Stimulated activated memory B cell treated with anti-CD40 and anti-IgM and Interleukin-4, amounts not matched to agents 10 μg/mL and 1 μg/mL and 100 μg/mL, for 72 hours (primary cell): ENCODE results near the gene TRPV6.
A peak's percentile ranks its signal among the peaks of the same experiment; 100 is the strongest.

ENCODE experiments used
- ATAC-seq: fragments of 150-1000 bp; cut with Tn5 transposase; 2 replicates; pipeline ENCODE4 v1.10.0; 2021
- H3K27ac Mint-ChIP-seq: one replicate; pipeline ENCODE4 v1.8.0; 2022; ENCODE audit warnings: mild to moderate bottlenecking, mixed read lengths
- H3K27me3 Mint-ChIP-seq: one replicate; pipeline ENCODE4 v1.8.0; 2022; ENCODE audit warnings: mixed read lengths
- H3K36me3 Mint-ChIP-seq: one replicate; pipeline ENCODE4 v1.8.0; 2022; ENCODE audit warnings: mixed read lengths
- H3K4me1 Mint-ChIP-seq: one replicate; pipeline ENCODE4 v1.8.0; 2022; ENCODE audit warnings: mixed read lengths
- H3K4me3 Mint-ChIP-seq: one replicate; pipeline ENCODE4 v1.8.0; 2022; ENCODE audit warnings: mild to moderate bottlenecking, moderate library complexity, mixed read lengths
- H3K9me3 Mint-ChIP-seq: one replicate; pipeline ENCODE4 v1.8.0; 2022; ENCODE audit warnings: mixed read lengths

The TRPV6 gene

DNA sequence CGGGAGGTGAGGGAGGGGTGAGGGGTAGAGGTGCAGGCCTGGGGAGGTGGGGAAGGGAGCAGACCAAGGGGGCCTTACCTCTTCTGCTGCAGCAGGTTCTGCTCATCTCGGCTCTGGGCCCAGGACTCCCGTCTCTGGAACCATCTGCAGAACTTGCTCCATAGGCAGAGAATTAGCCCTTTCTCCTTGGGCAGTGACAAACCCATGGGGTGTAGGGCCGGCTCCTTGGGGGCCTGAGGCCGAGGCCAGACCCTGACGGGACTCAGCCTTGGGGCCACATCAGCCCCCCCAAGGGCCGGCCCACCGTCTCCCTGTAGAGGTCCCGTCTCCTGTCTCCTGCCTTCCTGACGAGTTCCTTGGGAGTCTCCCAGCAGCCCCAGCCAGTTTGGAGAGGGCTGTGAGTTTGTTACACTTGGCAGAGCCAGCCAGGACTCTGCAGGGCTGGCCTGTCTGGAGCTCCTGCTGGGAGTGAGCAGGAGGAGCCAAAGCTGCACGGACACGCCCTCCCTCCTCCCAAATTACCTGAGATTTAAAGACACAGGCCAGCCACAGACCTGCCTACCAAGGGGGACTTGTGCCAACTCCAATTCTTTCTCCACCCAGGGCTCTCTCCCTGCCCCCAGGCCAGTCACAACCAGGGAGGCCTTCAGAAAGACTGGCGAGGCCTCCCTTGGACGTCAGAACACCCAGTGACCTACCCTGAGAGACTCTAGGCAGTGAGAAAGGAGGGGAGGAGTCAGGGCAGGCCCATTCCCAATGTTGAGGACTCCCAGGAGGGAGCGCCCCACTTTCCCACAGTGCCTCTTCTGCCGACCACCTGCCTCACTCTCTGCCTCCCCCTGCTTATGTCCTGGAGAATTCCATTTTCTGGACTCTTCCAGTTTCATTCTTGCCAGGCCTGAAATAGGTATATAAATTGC is at the start of gene TRPV6:
Gene TRPV6, minus strand, starts transcription at position 435 of the 920 bp plus-strand sequence.
- Mint-ChIP-seq H3K4me1 (peaks cover 4% of the 10 kb centered on the region), H3K27me3 (peaks cover 11% of the 10 kb centered on the region), H3K27ac (no peak within 1 kb of the TSS), H3K4me3 (no peak within 1 kb of the TSS), H3K9me3 (no peaks in the 10 kb centered on the region), H3K36me3 (no peaks in the 10 kb centered on the region)
- ATAC-seq: no peak

DNA sequence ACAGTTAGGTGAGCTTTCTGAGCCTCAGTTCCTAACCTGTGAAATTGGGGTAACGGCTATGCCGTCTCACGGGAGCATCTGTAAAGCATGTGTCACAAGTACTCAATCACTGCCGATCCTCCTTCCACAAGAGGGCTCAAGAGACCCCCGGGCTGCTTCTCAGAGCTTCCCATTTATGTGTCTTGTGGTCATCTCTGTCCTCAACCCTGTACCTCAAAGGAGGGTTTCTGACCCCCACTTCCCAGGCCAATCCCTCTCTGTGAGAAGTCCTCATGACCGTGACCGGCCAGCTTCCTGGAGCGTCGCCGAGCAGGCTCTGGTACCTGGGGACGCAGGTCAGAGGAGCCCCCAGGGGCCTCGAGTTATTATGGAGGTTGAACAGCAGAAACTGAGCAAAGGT is 48.5 kb upstream of the TRPV6 start:
- Mint-ChIP-seq H3K36me3 (no peaks in the 10 kb centered on the region), H3K9me3 (no peaks in the 10 kb centered on the region), H3K27ac (no peak overlapping the region), H3K4me1 (no peaks in the 10 kb centered on the region), H3K4me3 (no peak overlapping the region), H3K27me3 (peaks cover 14% of the 10 kb centered on the region)
- ATAC-seq: no peak

DNA sequence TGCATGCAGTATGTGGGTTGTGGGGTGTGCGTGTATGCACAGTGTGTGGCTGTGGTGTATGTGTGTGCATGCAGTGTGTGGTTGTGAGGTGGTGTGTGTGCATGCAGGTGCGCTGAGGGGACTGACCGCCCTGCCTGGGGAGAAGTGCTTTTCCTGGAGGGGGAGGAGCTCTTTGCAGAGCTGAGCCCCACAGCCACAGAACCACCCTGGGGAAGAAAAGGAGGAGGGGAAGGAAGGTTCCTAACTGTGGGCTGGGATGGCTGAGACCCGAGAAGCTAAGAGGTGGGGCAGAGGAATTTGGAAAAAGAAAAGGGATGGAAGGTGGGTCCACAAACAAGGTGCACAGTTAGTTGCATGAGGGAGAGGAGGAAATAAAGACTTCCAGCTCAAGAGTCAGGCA is 48.1 kb upstream of the TRPV6 start, which contains the start of gene TRPV5:
Gene TRPV5, minus strand, starts transcription at position 123 of the 400 bp plus-strand sequence. CDS start 287 bp downstream, outside the sequence.
- Mint-ChIP-seq H3K4me1 (no peaks in the 10 kb centered on the region), H3K27me3 (peaks cover 14% of the 10 kb centered on the region), H3K4me3 (no peak within 1 kb of the TSS), H3K9me3 (no peaks in the 10 kb centered on the region), H3K27ac (no peak within 1 kb of the TSS), H3K36me3 (no peaks in the 10 kb centered on the region)
- no peak for ATAC-seq

- Mint-ChIP-seq H3K4me3 (no peak overlapping the region), H3K27ac (no peak overlapping the region), H3K4me1 (peaks cover 5% of the 10 kb centered on the region), H3K27me3 (peaks cover 14% of the 10 kb centered on the region), H3K9me3 (no peaks in the 10 kb centered on the region), H3K36me3 (no peaks in the 10 kb centered on the region)
- ATAC-seq: no peak
These were observed 47.5 kb upstream of the TRPV6 start for GRCh38 chr7:142933092-142933475.

DNA sequence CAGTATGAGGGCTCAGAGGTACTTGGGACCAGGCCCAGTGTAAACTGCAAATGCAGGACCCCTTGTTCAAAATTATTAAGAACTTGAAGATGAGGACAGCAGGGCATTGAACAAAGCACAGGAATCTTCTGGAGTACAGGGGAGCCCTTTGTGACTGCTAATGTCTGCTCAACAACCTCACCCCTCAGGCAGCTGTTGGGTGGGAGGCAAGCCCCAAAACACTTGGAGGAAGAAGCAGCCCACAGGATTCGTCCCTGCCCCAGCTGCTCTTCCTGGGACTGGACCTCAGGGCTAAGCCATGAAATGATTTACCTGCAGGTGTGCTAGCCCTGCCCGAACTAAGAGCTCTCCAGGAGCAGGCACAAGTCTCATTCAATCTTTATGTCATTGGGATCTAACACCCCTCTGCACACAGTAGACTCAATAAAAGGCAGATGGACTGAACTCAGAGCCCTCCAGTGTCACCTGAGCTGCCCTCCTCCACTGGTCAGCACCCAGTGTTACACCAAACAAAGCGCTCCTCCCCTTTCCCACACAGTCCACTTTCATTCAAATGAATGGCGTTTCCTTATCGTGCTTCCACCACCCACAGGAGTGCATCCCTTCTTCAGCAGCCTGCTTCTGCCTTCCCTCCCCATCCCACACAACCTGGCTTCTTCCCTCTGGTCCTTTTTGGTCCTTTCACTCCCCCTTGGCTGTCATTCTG is 47.0 kb upstream of the TRPV6 start:
- H3K27me3 Mint-ChIP-seq: peaks cover 14% of the 10 kb centered on the region
- H3K4me3 Mint-ChIP-seq: no peak overlapping the region
- ATAC-seq: no peak
- peaks cover 10% of the 10 kb centered on the region for H3K4me1 Mint-ChIP-seq
- no peak overlapping the region for H3K27ac Mint-ChIP-seq
- H3K36me3 Mint-ChIP-seq: no peaks in the 10 kb centered on the region
- no peaks in the 10 kb centered on the region for H3K9me3 Mint-ChIP-seq

- Mint-ChIP-seq H3K27me3 (peaks cover 14% of the 10 kb centered on the region), H3K27ac (no peak overlapping the region), H3K4me3 (no peak overlapping the region), H3K4me1 (peaks cover 29% of the 10 kb centered on the region), H3K9me3 (peaks cover 5% of the 10 kb centered on the region), H3K36me3 (no peaks in the 10 kb centered on the region)
- ATAC-seq: no peak
These were observed 44.7 kb upstream of the TRPV6 start for GRCh38 chr7:142930126-142930730.

DNA sequence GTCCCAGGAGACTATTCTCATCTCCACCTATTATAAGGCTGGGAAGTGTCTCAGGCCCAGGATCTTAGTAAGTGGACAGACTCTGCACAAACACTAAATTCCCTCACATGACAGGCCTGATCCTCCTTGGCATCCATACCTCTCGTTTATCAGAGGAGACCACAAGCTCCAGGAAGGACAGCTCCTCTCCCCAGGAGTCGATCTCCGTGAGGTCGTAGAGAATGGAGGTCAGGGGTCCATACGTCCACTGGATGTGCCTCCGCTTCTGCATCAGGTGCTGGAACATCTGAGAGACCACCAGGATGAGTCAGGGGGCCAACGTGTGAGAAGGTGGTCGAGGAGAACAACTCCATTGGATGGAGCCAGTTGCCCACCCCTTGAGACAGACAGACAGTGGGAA is 42.4 kb upstream of the TRPV6 start:
- Mint-ChIP-seq H3K4me3 (no peak overlapping the region), H3K27ac (peak overlapping the region; percentile 66), H3K36me3 (no peaks in the 10 kb centered on the region), H3K9me3 (peaks cover 5% of the 10 kb centered on the region), H3K4me1 (peaks cover 29% of the 10 kb centered on the region), H3K27me3 (peaks cover 4% of the 10 kb centered on the region)
- no peak for ATAC-seq

- H3K4me3 Mint-ChIP-seq: peak overlapping the region; percentile 17
- ATAC-seq: peak; percentile 76
- H3K4me1 Mint-ChIP-seq: peaks cover 29% of the 10 kb centered on the region
- H3K27me3 Mint-ChIP-seq: no peaks in the 10 kb centered on the region
- peak overlapping the region; percentile 66 for H3K27ac Mint-ChIP-seq
- peaks cover 5% of the 10 kb centered on the region for H3K9me3 Mint-ChIP-seq
- H3K36me3 Mint-ChIP-seq: no peaks in the 10 kb centered on the region
These were observed 41.7 kb upstream of the TRPV6 start for GRCh38 chr7:142927085-142927745.

- H3K9me3 Mint-ChIP-seq: peaks cover 5% of the 10 kb centered on the region
- H3K36me3 Mint-ChIP-seq: no peaks in the 10 kb centered on the region
- peaks cover 29% of the 10 kb centered on the region for H3K4me1 Mint-ChIP-seq
- no peak overlapping the region for H3K27ac Mint-ChIP-seq
- no peaks in the 10 kb centered on the region for H3K27me3 Mint-ChIP-seq
- H3K4me3 Mint-ChIP-seq: no peak overlapping the region
- no peak for ATAC-seq
These were observed 39.9 kb upstream of the TRPV6 start for GRCh38 chr7:142925413-142925812.

- Mint-ChIP-seq H3K27me3 (peaks cover 12% of the 10 kb centered on the region), H3K9me3 (peaks cover 5% of the 10 kb centered on the region), H3K36me3 (no peaks in the 10 kb centered on the region), H3K27ac (no peak overlapping the region), H3K4me1 (peaks cover 27% of the 10 kb centered on the region), H3K4me3 (no peak overlapping the region)
- no peak for ATAC-seq
These were observed 37.8 kb upstream of the TRPV6 start for GRCh38 chr7:142923391-142923790.

DNA sequence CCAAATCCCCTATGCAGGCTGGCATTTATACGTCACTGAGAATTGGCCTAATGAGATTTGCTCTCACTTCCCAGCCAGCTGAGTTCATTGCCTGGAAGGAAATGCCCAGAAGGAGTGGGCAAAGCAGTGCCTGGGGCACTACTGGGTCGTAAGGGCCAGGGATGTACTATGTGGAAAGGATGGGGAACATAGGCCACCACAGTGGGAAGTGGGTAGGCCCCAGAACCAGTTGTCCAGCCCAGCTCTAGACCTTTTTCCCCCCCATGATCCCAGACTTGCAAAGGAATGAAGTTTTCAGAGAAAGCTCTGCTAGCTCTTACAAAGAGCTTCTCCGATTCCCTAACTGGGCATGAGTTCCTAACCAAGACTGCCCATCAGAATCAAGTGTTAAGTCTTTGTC is 34.1 kb upstream of the TRPV6 start:
- Mint-ChIP-seq H3K9me3 (no peaks in the 10 kb centered on the region), H3K4me3 (no peak overlapping the region), H3K27me3 (peaks cover 30% of the 10 kb centered on the region), H3K36me3 (no peaks in the 10 kb centered on the region), H3K27ac (no peak overlapping the region), H3K4me1 (no peaks in the 10 kb centered on the region)
- no peak for ATAC-seq

DNA sequence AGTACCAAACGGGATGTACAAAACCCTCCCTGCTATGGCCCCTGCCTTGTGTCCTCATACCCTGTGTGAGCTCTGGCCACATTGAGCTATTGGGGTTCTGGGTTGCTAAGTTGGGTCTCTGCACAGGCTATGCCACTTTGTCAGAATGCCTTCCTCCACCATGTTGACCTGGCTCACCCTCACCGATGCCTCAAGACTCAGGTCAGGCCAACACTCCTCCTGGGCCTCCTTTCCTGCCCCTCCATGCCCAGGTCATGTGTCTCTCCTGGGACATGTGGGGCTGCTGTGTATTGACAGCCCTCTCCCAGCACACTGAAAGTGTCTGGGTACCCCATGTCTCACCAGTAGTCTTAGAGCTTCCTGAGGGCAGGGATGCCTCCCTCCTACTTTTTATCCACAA is 33.4 kb upstream of the TRPV6 start:
- Mint-ChIP-seq H3K4me1 (no peaks in the 10 kb centered on the region), H3K27me3 (peaks cover 30% of the 10 kb centered on the region), H3K36me3 (no peaks in the 10 kb centered on the region), H3K27ac (no peak overlapping the region), H3K9me3 (no peaks in the 10 kb centered on the region), H3K4me3 (no peak overlapping the region)
- no peak for ATAC-seq

- no peaks in the 10 kb centered on the region for H3K36me3 Mint-ChIP-seq
- peaks cover 32% of the 10 kb centered on the region for H3K27me3 Mint-ChIP-seq
- H3K9me3 Mint-ChIP-seq: no peaks in the 10 kb centered on the region
- no peaks in the 10 kb centered on the region for H3K4me1 Mint-ChIP-seq
- no peak overlapping the region for H3K27ac Mint-ChIP-seq
- no peak overlapping the region for H3K4me3 Mint-ChIP-seq
- ATAC-seq: no peak
These were observed 31.9 kb upstream of the TRPV6 start for GRCh38 chr7:142917447-142917846.

DNA sequence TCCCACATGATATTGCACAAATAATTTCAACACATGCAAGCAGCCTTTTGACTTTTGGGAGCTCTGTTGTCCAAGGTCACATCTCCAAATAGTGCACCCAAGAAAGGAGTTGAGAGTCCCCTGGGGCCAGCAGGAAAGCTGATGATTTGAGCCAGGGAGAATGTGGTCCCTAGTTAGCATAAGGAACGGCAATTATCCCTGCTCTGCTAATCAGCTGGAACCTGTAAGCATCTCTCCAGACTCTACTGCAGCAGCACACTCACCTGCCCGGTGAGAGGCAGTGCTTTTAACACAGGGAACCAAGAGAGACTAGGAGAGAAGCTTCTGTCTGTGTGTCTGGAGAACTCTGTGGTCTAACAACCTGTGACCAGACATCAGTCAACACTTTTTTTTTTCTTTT is 31.0 kb upstream of the TRPV6 start:
- peaks cover 42% of the 10 kb centered on the region for H3K27me3 Mint-ChIP-seq
- no peaks in the 10 kb centered on the region for H3K36me3 Mint-ChIP-seq
- H3K9me3 Mint-ChIP-seq: no peaks in the 10 kb centered on the region
- H3K4me1 Mint-ChIP-seq: no peaks in the 10 kb centered on the region
- no peak for ATAC-seq
- no peak overlapping the region for H3K27ac Mint-ChIP-seq
- no peak overlapping the region for H3K4me3 Mint-ChIP-seq

DNA sequence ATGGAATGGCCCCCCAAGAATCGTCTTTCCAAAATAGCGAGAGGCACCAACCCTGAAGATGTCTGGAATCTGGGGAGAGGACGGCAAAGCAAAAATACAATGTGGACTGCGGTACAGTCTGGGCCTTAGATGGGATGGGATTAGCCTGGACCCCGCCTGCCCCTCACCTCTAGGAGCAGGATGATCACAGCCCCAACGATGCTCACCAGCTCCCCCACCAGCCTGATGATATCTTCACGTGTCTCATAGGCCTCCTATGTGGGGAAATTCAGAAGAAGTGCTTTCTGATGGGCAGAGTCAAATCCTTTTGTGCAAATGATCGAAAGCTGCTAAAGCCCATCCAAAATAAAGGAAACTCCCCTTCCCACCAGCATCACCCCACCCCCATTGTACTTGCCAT is 29.8 kb upstream of the TRPV6 start:
- H3K9me3 Mint-ChIP-seq: no peaks in the 10 kb centered on the region
- no peaks in the 10 kb centered on the region for H3K4me1 Mint-ChIP-seq
- no peaks in the 10 kb centered on the region for H3K36me3 Mint-ChIP-seq
- no peak overlapping the region for H3K4me3 Mint-ChIP-seq
- no peak overlapping the region for H3K27ac Mint-ChIP-seq
- no peak for ATAC-seq
- H3K27me3 Mint-ChIP-seq: peaks cover 48% of the 10 kb centered on the region
